ENCODE results near the gene PTPN11. TPM values are rescaled to one million over a fixed set of nuclear protein-coding genes. Genes with fewer than 3 reads are reported as not detected.

Gene PTPN11
- total and polyA plus RNA-seq, 4 donors = 23.3 to 101 (median 44.3) TPM

- no peak overlapping the region for H3K27ac ChIP-seq (ENCODE audit: low read depth in 1 of 2, low read length in 1 of 2)
- no peak for TF ChIP-seq CTCF (IDR thresholded peaks at IDR 0.05; ENCODE audit: control extremely low read depth, extremely low read depth)
- ATAC-seq (ENCODE audit: insufficient read depth, low FRiP score) = no peak
- H3K9me3 ChIP-seq (ENCODE audit: control insufficient read depth in 4 of 4, insufficient read depth in 3 of 4, low read length in 3 of 4) = peaks cover 0 to 2% (median 0%) of the 10 kb centered on the region in 4 donors
- WGBS, 2 donors = 53 to 69% methylated on average over 7 of the region's 7 CpGs
- no peak for DNase-seq
- H3K4me1 ChIP-seq (ENCODE audit: control insufficient read depth in 5 of 5, insufficient read depth in 5 of 5, low read length in 5 of 5) = no peaks in the 10 kb centered on the region
- no peaks in the 10 kb centered on the region for H3K36me3 ChIP-seq (ENCODE audit: control insufficient read depth in 4 of 4, insufficient read depth in 4 of 4, low read length in 4 of 4)
- H3K9ac ChIP-seq (ENCODE audit: insufficient read depth in 1 of 2, low read length in 2 of 2) = no peak overlapping the region
- H3K27me3 ChIP-seq (ENCODE audit: control insufficient read depth in 3 of 3, insufficient read depth in 3 of 3, low read length in 2 of 3) = peaks cover 0 to 4% (median 0%) of the 10 kb centered on the region in 3 donors
- H3K4me3 ChIP-seq = no peak overlapping the region
Observed at GRCh38 chr12:112557951-112558630, 139.3 kb downstream of the PTPN11 start.

Other genes with a start within 250 kb of the PTPN11 start
- 10 to 100 TPM; 52.3 to 96.5 TPM for gene HECTD4, start 36.5 kb upstream of the PTPN11 start, total RNA-seq
- gene HECTD4, start 36.5 kb upstream of the PTPN11 start, polyA plus RNA-seq = 10 to 100 TPM in 1 of 2 donors, 1 to 10 TPM in 1; 4.5 to 19.1 TPM
- 1,000 to 10,000 TPM; 1,004 to 1,042 TPM for gene RPL6, start 9.3 kb upstream of the PTPN11 start, total RNA-seq
- 1,000 to 10,000 TPM; 1,445 to 2,870 TPM for gene RPL6, start 9.3 kb upstream of the PTPN11 start, polyA plus RNA-seq

All from lung (tissue), 12 donors.